Frontal cortex (tissue), 4 donors: ENCODE data around the gene PAX8. TPM values are rescaled to one million over a fixed set of nuclear protein-coding genes. Genes with fewer than 3 reads are reported as not detected.

Experiments used
- DNase-seq, 2 donors: peaks; one replicate each; pipeline ENCODE4 v3.0.0; 2012; ENCODE audit warnings: low spot score in 2 of 2
- FAIRE-seq: peaks from 2 replicates; lab custom pipeline; 2012; peaks lifted over from hg19 to GRCh38; lab: Jason Lieb, UNC
- total RNA-seq: library from RNA; depleted of rRNA; stranded (reverse); fragments of >200 nt; gene quantifications from one replicate; pipeline ENCODE4 v1.2.3, GENCODE V29; 2014
- donor health status: control.
- donor health status: control.
- donor health status: control.

The PAX8 gene
- total RNA-seq, 1 donor from 2014 or later: under 0.01 TPM

GRCh38 chr2:113227698-113228097 lies 51.0 kb downstream of the PAX8 start:
- DNase-seq: no peak

GRCh38 chr2:113227290-113227689 lies 51.4 kb downstream of the PAX8 start:
- DNase-seq (no peak), FAIRE-seq (no peak)

More at GRCh38 chr2:113227698-113228097, 51.0 kb downstream of the PAX8 start:
- FAIRE-seq: no peak

GRCh38 chr2:113226462-113226861 lies 52.3 kb downstream of the PAX8 start:
- no peak for FAIRE-seq
- no peak for DNase-seq

GRCh38 chr2:113225263-113226259 lies 53.2 kb downstream of the PAX8 start:
- DNase-seq: no peak
- FAIRE-seq: no peak

GRCh38 chr2:113224647-113225236 lies 54.0 kb downstream of the PAX8 start:
- DNase-seq (no peak), FAIRE-seq (no peak)

GRCh38 chr2:113223813-113224212 lies 54.9 kb downstream of the PAX8 start:
- FAIRE-seq: no peak
- DNase-seq: no peak

- FAIRE-seq: no peak
Measured at GRCh38 chr2:113221846-113222245, 56.9 kb downstream of the PAX8 start.

GRCh38 chr2:113220970-113221708 lies 57.6 kb downstream of the PAX8 start:
- FAIRE-seq (no peak), DNase-seq (no peak)

More at GRCh38 chr2:113221846-113222245, 56.9 kb downstream of the PAX8 start:
- no peak for DNase-seq

- FAIRE-seq (no peak), DNase-seq (no peak)
Measured at GRCh38 chr2:113219889-113220641, 58.7 kb downstream of the PAX8 start.

GRCh38 chr2:113219525-113219888 lies 59.2 kb downstream of the PAX8 start:
- DNase-seq: no peak
- no peak for FAIRE-seq

- FAIRE-seq: no peak
- DNase-seq: no peak
Measured at GRCh38 chr2:113219092-113219441, 59.7 kb downstream of the PAX8 start.

GRCh38 chr2:113218283-113219091 lies 60.2 kb downstream of the PAX8 start:
- FAIRE-seq: no peak
- no peak for DNase-seq

- no peak for FAIRE-seq
- DNase-seq: no peak
Measured at GRCh38 chr2:113217455-113218282, 61.1 kb downstream of the PAX8 start.

GRCh38 chr2:113216891-113217454 lies 61.7 kb downstream of the PAX8 start:
- FAIRE-seq (no peak), DNase-seq (no peak)

- FAIRE-seq: no peak
- DNase-seq: no peak
Measured at GRCh38 chr2:113216321-113216720, 62.4 kb downstream of the PAX8 start.

GRCh38 chr2:113215056-113215455 lies 63.7 kb downstream of the PAX8 start:
- DNase-seq (no peak), FAIRE-seq (no peak)

- no peak for DNase-seq
- FAIRE-seq: no peak
Measured at GRCh38 chr2:113214141-113214540, 64.6 kb downstream of the PAX8 start.
